ENCODE results near the gene TRAPPC14. TPM values are rescaled to one million over a fixed set of nuclear protein-coding genes. Genes with fewer than 3 reads are reported as not detected.
"Not testable (repeated sequence)": the region's sequence is repeated elsewhere in the genome, so short reads cannot be mapped to it uniquely, and the experiment has no call there.

The TRAPPC14 gene
- 10 to 100 TPM in 2 of 6 donors, 1 to 10 TPM in 4; 5.1 to 15.7 (median 8.8) TPM for total RNA-seq
- 10 to 100 TPM; 32.1 to 34.6 TPM for polyA plus RNA-seq

GRCh38 chr7:100158229-100159098 is at the start of gene TRAPPC14:
Gene TRAPPC14, minus strand, starts transcription at chr7:100158723. Its CDS starts 224 bp downstream, at chr7:100158499.
- H3K4me1 ChIP-seq, result peaks cover 0 to 6% (median 0%) of the 10 kb centered on the region in 3 donors
- TF ChIP-seq, protein P1, sequence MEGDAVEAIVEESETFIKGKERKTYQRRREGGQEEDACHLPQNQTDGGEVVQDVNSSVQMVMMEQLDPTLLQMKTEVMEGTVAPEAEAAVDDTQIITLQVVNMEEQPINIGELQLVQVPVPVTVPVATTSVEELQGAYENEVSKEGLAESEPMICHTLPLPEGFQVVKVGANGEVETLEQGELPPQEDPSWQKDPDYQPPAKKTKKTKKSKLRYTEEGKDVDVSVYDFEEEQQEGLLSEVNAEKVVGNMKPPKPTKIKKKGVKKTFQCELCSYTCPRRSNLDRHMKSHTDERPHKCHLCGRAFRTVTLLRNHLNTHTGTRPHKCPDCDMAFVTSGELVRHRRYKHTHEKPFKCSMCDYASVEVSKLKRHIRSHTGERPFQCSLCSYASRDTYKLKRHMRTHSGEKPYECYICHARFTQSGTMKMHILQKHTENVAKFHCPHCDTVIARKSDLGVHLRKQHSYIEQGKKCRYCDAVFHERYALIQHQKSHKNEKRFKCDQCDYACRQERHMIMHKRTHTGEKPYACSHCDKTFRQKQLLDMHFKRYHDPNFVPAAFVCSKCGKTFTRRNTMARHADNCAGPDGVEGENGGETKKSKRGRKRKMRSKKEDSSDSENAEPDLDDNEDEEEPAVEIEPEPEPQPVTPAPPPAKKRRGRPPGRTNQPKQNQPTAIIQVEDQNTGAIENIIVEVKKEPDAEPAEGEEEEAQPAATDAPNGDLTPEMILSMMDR (IDR thresholded peaks at IDR 0.05), result no peak
- ATAC-seq, result peak; percentile 90 to 96 (median 94)
- peak within 1 kb of the TSS; percentile 71 to 95 (median 80) for H3K4me3 ChIP-seq
- H3K9me3 ChIP-seq, result no peaks in the 10 kb centered on the region
- H3K36me3 ChIP-seq, result no peaks in the 10 kb centered on the region
- intact Hi-C loops (cut with DNase I), result no loop called here
- H3K27me3 ChIP-seq, result no peaks in the 10 kb centered on the region
- peak within 1 kb of the TSS; percentile 1 to 69 (median 53) for H3K27ac ChIP-seq
- no peak for FAIRE-seq
- DNase-seq, result peak; percentile 85 to 95 (median 92)
- 0 to 1% methylated on average over 60 to 87 of the region's 87 CpGs for WGBS, 2 donors

- ATAC-seq (no peak), FAIRE-seq (no peak), DNase-seq (peak in 1 of 6 donors; percentile 23)
- Histone ChIP-seq H3K27me3 (no peaks in the 10 kb centered on the region), H3K4me3 (no peak overlapping the region), H3K4me1 (no peaks in the 10 kb centered on the region), H3K27ac (no peak overlapping the region), H3K36me3 (no peaks in the 10 kb centered on the region), H3K9me3 (no peaks in the 10 kb centered on the region)
- WGBS, 2 donors, result 77 to 84% methylated on average over 9 of the region's 9 CpGs
- intact Hi-C loops (cut with DNase I), result no loop called here
- TF ChIP-seq, protein P1 (IDR thresholded peaks at IDR 0.05), result no peak
These were observed 45.9 kb upstream of the TRAPPC14 start for GRCh38 chr7:100204454-100204853.

DNA sequence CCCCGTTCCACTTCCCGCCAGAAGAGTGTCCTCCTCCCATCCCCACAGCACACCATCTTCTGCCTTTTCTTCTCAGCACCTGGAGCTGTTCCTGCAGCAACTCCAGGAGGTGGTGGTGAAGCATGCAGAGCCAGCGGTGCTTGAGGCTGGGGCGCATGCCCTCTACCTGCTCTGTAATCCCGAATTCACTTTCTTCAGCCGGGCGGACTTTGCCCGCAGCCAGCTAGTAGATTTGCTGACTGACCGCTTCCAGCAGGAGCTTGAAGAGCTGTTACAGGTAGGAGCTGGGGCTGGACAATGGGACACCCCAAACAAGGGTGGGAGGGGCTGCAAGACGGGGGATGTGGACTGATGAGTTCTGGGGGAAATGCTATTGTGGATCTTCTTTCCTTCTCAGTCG is 42.2 kb upstream of the TRAPPC14 start:
- peak in 1 of 6 donors; percentile 54 for DNase-seq
- 39 to 44% methylated on average over 11 of the region's 11 CpGs for WGBS, 2 donors
- ATAC-seq, result peak in 3 of 4 donors; percentile 23 to 55 (median 30)

GRCh38 chr7:100198266-100198665 is 39.7 kb upstream of the TRAPPC14 start:
- ATAC-seq (no peak), FAIRE-seq (no peak), DNase-seq (no peak)
- Histone ChIP-seq H3K27me3 (no peaks in the 10 kb centered on the region), H3K4me3 (no peak overlapping the region), H3K27ac (no peak overlapping the region), H3K36me3 (no peaks in the 10 kb centered on the region), H3K9me3 (no peaks in the 10 kb centered on the region), H3K4me1 (no peaks in the 10 kb centered on the region)
- TF ChIP-seq, protein P1 (IDR thresholded peaks at IDR 0.05), result no peak
- WGBS, 2 donors, result 88 to 92% methylated on average over 10 of the region's 10 CpGs
- intact Hi-C loops (cut with DNase I), result no loop called here

More for the DNA sequence above, 42.2 kb upstream of the TRAPPC14 start:
- Histone ChIP-seq H3K27ac (no peak overlapping the region), H3K36me3 (no peaks in the 10 kb centered on the region), H3K27me3 (no peaks in the 10 kb centered on the region), H3K4me1 (no peaks in the 10 kb centered on the region), H3K9me3 (no peaks in the 10 kb centered on the region), H3K4me3 (no peak overlapping the region)
- TF ChIP-seq, protein P1 (IDR thresholded peaks at IDR 0.05), result no peak
- intact Hi-C loops (cut with DNase I), result no loop called here
- FAIRE-seq, result no peak

DNA sequence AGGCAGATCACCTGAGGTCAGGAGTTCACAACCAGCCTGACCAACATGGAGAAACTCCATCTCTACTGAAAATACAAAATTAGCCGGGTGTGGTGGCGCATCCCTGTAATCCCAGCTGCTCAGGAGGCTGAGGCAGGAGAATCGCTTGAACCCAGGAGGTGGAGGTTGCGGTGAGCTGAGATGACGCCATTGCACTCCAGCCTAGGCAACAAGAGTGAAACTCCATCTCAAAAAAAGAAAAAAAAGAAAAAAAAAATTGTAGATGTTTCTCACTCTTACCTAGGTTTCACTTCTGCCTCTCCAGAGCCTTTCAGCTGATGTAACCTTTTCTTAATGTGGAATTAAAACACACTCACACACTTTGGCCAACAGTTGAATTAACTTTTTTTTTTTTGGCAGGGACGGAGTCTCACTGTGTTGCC is 37.4 kb upstream of the TRAPPC14 start:
- H3K4me1 ChIP-seq; H3K4me3 ChIP-seq; DNase-seq; ATAC-seq; H3K27me3 ChIP-seq; H3K36me3 ChIP-seq; H3K27ac ChIP-seq; H3K9me3 ChIP-seq; FAIRE-seq; intact Hi-C loops (cut with DNase I): not testable (repeated sequence)
- 91 to 94% methylated on average over 6 of the region's 6 CpGs for WGBS, 2 donors
